ENCODE results near the gene GOLPH3L. TPM values are rescaled to one million over a fixed set of nuclear protein-coding genes. Genes with fewer than 3 reads are reported as not detected.

The GOLPH3L gene
- total and polyA plus RNA-seq, 10 of the 15 experiments (the other 5 are each of a cell fraction or from before 2014, with no cell fraction given): 7.7 to 29.9 (median 19.2) TPM

- TF ChIP-seq NRF1 (conservative IDR thresholded peaks at IDR 0.05; ENCODE audit: low read depth, low read length): no peak; the same call in 1 of the 2 replicates
- no peak for TF ChIP-seq SPI1 (IDR thresholded peaks at IDR 0.05; ENCODE audit: borderline replicate concordance, insufficient read depth, low read depth, low read length)
- no peak for TF ChIP-seq FOXM1 (IDR thresholded peaks at IDR 0.05; ENCODE audit: low read depth, low read length)
- 0 out of 2 replicates have a peak, but pooled peaks have one; percentile 9 for TF ChIP-seq ZNF207 (IDR thresholded peaks at IDR 0.05; ENCODE audit: borderline replicate concordance)
- no peak for TF ChIP-seq STAT3 (IDR thresholded peaks at IDR 0.05; ENCODE audit: low read depth, low read length)
- no peak for TF ChIP-seq ZNF622 (IDR thresholded peaks at IDR 0.05)
- no peak for TF ChIP-seq BCLAF1 (IDR thresholded peaks at IDR 0.05)
- TF ChIP-seq NFIC (IDR thresholded peaks at IDR 0.05; ENCODE audit: low read depth, low read length): 0 out of 2 replicates have a peak, but pooled peaks have one; percentile 4
- TF ChIP-seq MXI1 (IDR thresholded peaks at IDR 0.05; ENCODE audit: low read depth, low read length): peak; percentile 25; the same call in 1 of the 2 replicates
- no peak for TF ChIP-seq CUX1 (IDR thresholded peaks at IDR 0.05; ENCODE audit: insufficient replicate concordance, low read depth, low read length)
- TF ChIP-seq NFXL1 (IDR thresholded peaks at IDR 0.05; ENCODE audit: borderline replicate concordance): no peak
- no peak for TF ChIP-seq SUPT20H (IDR thresholded peaks at IDR 0.05; ENCODE audit: borderline replicate concordance, control insufficient read depth, low read depth, low read length)
- no peak for TF ChIP-seq ZSCAN29 (IDR thresholded peaks at IDR 0.05)
- peak; percentile 95 for TF ChIP-seq NFYA (IDR thresholded peaks at IDR 0.05; ENCODE audit: borderline replicate concordance, low read depth, low read length)
- TF ChIP-seq RELA (IDR thresholded peaks at IDR 0.05; ENCODE audit: borderline replicate concordance, partially characterized antibody): peak; percentile 50
- 0 out of 2 replicates have a peak, but pooled peaks have one; percentile 42 for TF ChIP-seq ZBTB4 (CRISPR knock-in tag; IDR thresholded peaks at IDR 0.05)
- TF ChIP-seq ETV6 (conservative IDR thresholded peaks at IDR 0.05 in 1 of 2, IDR thresholded peaks at IDR 0.05 in 1 of 2; ENCODE audit: borderline replicate concordance in 1 of 2, low read depth in 1 of 2): no peak
Observed at GRCh38 chr1:150629115-150629928, 67.6 kb downstream of the GOLPH3L start, which contains the start of gene ENSA (continued).
